ENCODE measurements around the gene SBF2.

The SBF2 gene

DNA sequence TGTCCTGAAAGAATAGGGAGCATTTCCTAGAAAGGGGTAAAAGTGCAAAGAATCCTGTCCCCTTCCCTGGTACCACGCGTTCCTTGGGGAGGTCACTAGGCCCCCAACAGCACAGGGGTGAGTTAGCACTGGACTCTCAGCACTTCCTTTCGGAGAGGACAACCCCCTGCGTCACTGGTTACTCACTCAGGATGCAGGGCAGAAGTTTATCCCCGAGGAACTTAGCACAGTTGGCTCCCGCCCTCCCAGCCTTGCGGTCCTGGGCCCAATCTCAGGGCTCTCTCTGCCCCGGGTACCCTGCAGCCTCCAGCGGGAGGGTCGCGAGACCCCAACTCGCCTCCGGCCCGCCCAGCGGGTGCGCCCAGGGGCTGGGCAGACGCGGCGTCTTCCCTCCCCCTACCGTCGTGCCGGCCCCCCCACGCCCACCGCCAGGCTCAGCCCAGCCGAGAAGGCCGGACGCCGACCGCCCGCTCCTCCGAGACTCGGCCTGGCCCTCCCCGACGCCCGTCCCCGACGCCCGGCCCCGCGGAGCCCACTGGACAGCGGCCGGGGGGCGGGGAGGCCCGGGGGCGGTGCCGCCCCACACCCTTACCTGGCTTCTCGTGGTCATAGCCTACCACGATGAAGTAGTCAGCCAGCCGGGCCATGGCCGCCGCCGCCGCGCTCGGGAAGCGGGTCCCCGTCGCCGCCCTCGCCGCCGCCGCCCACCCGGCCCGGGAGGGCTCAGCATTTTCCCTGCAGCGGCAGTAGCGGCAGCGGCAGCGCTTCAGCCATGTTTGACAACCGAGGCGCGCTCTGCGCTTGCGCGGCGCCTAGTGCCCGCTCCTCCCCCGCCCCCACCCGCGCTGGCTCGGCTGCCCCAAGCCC lies at the start of gene SBF2:
SBF2 (minus strand) TSS at position 797 of the 867 bp plus-strand sequence; CDS start at position 647, 150 bp downstream.
- no peak for DNase-seq

DNA sequence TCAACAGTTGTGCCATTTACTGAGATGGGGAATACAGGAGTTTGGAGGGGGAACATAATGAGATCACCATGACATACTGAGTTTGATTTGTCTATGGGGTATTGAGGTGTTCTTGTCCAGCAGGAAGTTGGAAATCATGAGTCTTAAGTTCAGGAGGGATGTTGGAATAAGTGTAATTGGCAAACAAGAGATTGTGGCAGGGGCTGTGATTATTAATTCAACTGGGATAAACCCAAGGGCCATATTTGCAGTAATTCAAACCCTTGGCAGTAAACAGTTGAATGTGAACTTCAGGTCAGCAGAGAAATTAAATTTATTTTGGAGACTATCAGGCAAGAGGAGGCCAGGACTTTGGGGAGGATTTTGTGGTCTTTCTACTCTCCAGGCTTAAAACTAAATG lies 44.3 kb upstream of the SBF2 start:
- DNase-seq = no peak

GRCh38 chr11:10333490-10333889 lies 39.5 kb upstream of the SBF2 start:
- no peak for DNase-seq

DNA sequence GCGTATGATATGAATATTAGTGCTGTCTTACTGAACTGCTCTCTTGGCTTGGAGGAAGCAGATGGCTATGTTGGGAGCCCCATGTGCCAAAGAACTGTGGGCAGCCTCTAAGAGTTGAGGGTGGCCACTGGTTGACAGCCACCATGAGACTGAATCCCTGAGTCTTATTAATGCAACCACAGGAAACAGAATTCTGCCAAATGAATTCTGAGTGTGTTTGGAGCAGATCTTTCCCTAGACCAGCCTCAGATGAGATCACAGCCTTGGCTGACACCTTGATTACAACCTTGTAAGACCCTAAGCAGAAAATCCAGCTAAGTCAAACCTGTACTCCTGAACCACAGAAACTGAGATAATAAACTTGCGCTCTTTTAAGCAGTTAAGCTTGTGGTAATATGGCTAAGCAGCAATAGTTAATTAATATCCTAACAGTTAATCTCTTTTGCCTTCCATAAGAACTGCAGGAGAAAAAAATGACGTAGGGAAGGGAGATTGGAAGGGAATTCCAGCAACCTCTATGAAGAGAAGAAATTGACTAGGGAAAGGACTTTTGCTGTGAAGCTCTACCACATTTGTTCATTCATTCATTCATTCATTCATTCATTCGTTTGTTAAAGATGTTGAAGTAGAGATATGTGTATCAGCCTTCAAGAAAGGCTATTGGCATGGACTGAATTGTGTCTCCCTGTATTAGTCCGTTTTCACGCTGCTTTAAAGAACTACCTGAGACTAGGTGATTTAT lies 37.7 kb upstream of the SBF2 start:
- no peak for DNase-seq

DNA sequence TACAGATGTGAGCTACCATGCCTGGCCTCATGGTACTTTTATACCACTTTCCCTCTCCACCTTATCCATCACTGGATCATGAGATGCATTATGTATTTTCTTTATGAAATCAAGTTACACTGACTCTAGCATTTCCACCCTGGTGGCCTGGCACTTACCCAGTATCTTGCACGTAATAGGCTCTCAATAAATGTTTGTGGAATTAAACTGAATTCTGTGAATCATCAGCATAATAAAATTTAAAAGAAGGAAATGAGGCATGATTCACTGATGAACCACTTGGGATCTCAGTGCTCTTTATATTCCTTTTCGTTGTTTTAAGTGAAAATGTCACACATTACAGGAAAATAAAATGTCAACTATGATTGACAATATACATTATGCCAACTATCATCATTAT lies 35.9 kb upstream of the SBF2 start:
- DNase-seq = no peak

- no peak for DNase-seq
These were observed 35.3 kb upstream of the SBF2 start for GRCh38 chr11:10329356-10329755.

GRCh38 chr11:10328314-10329098 lies 34.5 kb upstream of the SBF2 start:
- no peak for DNase-seq

DNA sequence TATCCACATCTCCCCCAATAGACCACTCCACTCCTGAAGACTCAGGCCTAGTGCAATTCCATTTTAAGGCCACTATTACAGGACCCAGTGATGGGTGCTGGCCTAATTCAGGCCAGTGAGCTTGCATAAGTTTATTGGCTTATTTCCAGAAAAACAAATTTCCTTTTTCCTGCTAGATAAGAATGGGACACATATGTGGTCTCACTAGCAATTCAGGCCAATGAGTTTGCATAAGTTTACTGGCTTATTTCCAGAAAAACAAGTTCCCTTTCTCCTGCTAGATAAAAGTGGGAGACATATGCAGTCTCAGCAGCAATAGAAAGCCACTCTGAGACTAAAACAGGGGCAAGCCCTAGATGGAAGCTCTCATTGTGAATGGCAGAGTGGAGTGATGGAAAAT lies 33.2 kb upstream of the SBF2 start:
- DNase-seq = peak; percentile 1

GRCh38 chr11:10326012-10326964 lies 32.3 kb upstream of the SBF2 start:
- DNase-seq = no peak

- DNase-seq = no peak
These were observed 31.4 kb upstream of the SBF2 start for GRCh38 chr11:10325277-10326011.

DNA sequence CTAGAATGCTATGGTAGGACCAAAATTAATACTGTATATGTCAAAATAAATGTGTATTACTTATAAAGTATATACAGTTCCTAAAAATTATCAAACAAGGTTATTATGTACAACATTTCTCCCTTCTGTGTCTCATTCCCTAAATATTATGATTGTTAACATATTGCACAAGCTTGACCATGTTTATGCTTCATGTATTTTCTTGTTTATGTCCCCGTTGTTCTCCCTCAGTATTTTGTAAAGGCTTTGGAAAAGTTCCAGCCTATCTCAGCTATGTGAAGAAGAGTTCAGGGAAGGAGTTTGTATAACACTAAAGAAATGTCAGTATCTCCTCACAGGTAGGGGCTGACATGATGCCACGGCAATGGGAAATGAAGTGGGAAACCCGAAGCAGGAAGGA lies 30.5 kb upstream of the SBF2 start:
- DNase-seq = no peak

GRCh38 chr11:10323793-10324170 lies 29.8 kb upstream of the SBF2 start:
- no peak for DNase-seq

GRCh38 chr11:10322830-10323792 lies 29.1 kb upstream of the SBF2 start:
- DNase-seq = no peak

DNA sequence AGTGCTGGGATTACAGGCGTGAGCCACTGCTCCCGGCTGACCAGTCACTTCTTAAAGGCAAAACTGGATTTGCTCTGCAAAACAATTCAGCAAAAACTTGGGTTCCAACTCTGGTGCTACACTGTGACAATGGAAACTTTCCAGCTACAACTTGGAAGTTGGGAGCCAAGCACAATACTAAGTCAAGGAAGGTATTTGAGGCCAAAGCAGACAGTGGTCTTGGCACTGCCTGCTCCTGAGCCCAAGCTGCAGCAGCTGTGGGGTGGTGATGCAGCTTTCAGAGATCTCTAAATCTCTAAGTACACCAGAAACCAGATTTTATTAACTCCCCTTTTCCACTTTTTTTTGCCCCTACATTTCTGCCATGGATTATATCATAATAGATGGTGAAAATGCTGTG lies 28.4 kb upstream of the SBF2 start:
- DNase-seq = no peak

DNA sequence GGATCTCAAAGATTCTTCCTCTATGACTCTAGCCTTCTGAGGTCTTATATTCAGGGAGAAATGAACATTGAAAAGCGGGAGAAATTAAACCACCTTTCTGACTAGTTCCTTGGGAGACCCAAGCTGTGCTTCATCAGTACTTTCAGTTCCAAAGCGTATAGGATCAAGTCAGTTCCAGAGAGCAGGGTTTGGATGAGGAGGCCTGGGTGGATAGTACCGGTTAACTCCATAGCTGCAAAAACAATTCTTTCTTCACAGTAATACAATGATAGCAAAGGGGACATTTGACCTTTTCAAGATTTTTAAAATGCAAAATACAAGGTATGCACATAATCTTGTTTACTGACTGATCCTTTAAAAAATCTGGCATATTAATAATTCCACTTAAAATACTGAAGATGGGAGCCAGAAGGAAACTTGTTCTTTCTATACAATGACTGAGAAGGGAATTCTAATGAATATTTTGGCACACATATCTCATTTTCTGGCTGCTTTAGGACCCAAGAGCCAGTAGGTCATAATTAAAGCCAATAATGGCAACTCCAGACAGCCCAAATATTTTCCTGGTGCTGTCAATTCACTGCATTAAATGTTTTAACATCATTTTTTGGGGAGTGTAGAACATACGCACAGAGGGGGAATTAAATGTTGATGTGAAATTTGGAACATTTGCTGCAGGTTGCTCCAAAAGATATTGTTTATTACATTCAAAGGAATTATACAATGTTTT lies 26.9 kb upstream of the SBF2 start:
- no peak for DNase-seq

- no peak for DNase-seq
These were observed 25.9 kb upstream of the SBF2 start for GRCh38 chr11:10319702-10320558.

DNA sequence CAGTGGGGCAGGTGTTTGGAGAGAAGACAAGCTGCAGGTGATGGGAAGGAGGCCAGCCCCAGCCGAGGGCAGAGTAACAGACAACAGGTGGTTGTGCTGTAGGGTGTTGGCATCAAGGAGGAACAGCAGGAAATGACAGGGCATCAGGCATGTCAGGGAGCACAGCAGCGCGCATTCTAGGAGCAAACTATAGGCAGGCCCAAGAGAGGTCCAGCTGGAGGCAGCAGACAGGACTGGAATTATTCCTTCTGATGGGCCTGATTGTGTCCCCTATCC lies 24.4 kb upstream of the SBF2 start:
- DNase-seq = no peak

DNA sequence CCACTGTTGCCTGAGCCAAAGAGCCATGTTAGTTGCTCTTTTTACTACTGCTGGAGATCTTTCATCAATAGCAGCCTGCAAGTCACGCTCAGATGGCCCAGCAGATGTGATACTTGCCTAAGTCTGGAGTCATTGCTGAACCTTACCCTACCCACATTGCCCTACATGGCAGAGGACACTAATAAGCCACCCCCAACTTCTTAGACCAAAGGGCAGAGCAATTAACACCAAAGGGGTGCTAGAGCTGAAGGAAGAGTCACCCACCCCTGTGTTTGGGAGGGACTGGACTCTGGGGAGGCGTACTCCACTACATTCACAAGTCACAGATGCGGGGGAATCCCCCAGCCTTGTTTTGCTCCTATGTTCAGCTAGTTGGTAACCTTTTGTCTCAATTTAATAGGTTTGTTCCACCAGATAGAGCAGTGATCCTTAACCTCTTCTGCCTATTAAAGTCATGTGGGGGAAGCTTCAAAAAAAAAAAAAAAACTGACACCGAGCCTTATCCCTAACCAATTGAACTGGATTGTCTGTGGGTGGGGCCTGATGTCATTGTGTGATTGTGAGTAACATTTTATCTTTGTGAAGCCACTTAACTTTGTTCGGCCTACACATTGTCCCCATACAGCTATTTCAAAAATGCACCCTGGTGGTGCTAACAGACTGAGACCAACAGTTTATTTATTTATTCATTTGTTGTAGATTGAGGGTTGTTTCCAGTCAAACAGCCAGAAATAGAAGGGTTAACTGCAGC lies 23.9 kb upstream of the SBF2 start:
- DNase-seq = no peak

Data from GF-D8 (cell line).